Endothelial cell of umbilical vein (primary cell): ENCODE data around the gene SOX5. TPM values are rescaled to one million over a fixed set of nuclear protein-coding genes. Genes with fewer than 3 reads are reported as not detected.

Experiments
- BruUV-seq: library from RNA; stranded (reverse); fragments of 400-500 nt; replicated peaks from 2 replicates; lab custom pipeline; 2021; lab: Mats Ljungman, UMichigan
- CTCF ChIA-PET: fragments of 300-600, 350-600 bp; sonication (Branson Sonifier 250); formaldehyde crosslinking; loops from one replicate; lab custom pipeline; 2021; ENCODE audit warnings: antibody characterized with exemption, inconsistent platforms; lab: Charles Lee
- POLR2A ChIA-PET: fragments of 300-600, 350-600 bp; sonication (Branson Sonifier 250); formaldehyde crosslinking; loops from one replicate; lab custom pipeline; 2021; ENCODE audit warnings: antibody characterized with exemption, inconsistent platforms; lab: Charles Lee
- DNase-seq: peaks from one replicate; pipeline ENCODE4 v3.0.0-alpha.2; 2011; ENCODE audit warnings: low read depth, low spot score
- FAIRE-seq: peaks from 2 replicates; lab custom pipeline; 2011; peaks lifted over from hg19 to GRCh38; lab: Jason Lieb, UNC
- H2AFZ ChIP-seq: 2 replicates; pipeline ENCODE4 v1.6.0; 2012; ENCODE audit warnings: low read depth, low read length, control low read depth, inconsistent platforms
- H3K27ac ChIP-seq: 2 replicates; pipeline ENCODE4 v1.5.1; 2011; ENCODE audit warnings: low read depth, mild to moderate bottlenecking, control low read depth, low read length, moderate library complexity; ENCODE audit not compliant: insufficient read depth
- H3K27me3 ChIP-seq, 2 experiments: 2 replicates each; pipeline versions ENCODE4 v1.6.0 to v1.6.1; 2011; ENCODE audit warnings: low read length in 2 of 2, mixed read lengths in 1 of 2; ENCODE audit not compliant: control insufficient read depth in 2 of 2, insufficient read depth in 2 of 2
- H3K36me3 ChIP-seq, 2 experiments: 2 replicates in 1 of 2; 3 replicates in 1 of 2; pipeline ENCODE4 v1.5.1; 2011; ENCODE audit warnings: low read length in 2 of 2, mild to moderate bottlenecking in 1 of 2, moderate library complexity in 1 of 2; ENCODE audit not compliant: control insufficient read depth in 2 of 2, insufficient read depth in 2 of 2; ENCODE audit errors: extremely low read depth in 1 of 2
- H3K4me1 ChIP-seq: 3 replicates; pipeline ENCODE4 v1.5.1; 2011; ENCODE audit warnings: mild to moderate bottlenecking, low read length; ENCODE audit not compliant: control insufficient read depth, insufficient read depth; ENCODE audit errors: extremely low read depth
- H3K4me2 ChIP-seq: 2 replicates; pipeline ENCODE4 v1.6.1; 2011; ENCODE audit warnings: low read length, control low read depth, mixed read lengths; ENCODE audit not compliant: insufficient read depth
- H3K4me3 ChIP-seq, 3 experiments: fragments of 200-600 bp in 1 of 3; sonication (generic), shearing (Covaris generic) in 1 of 3; replicated peaks in 1 of 3; 2 replicates each; pipeline ENCODE4 v1.5.1; 2011 to 2016; ENCODE audit warnings: control low read depth in 3 of 3, low read length in 3 of 3, mild to moderate bottlenecking in 2 of 3, inconsistent platforms in 1 of 3, low read depth in 1 of 3, moderate library complexity in 1 of 3; ENCODE audit not compliant: insufficient read depth in 1 of 3
- H3K79me2 ChIP-seq: 2 replicates; pipeline ENCODE4 v1.6.0; 2012; ENCODE audit warnings: low read length, inconsistent platforms; ENCODE audit not compliant: control insufficient read depth, insufficient read depth
- H3K9ac ChIP-seq: replicated peaks from 2 replicates; pipeline ENCODE3; 2011; ENCODE audit warnings: low read length, control low read depth; ENCODE audit not compliant: insufficient read depth; ENCODE audit errors: extremely low read depth
- H3K9me1 ChIP-seq: replicated peaks from 3 replicates; pipeline ENCODE4 v1.6.0; 2011; ENCODE audit warnings: mild to moderate bottlenecking, low read length; ENCODE audit not compliant: control insufficient read depth, insufficient read depth; ENCODE audit errors: extremely low read depth
- H3K9me3 ChIP-seq: replicated peaks from 2 replicates; pipeline ENCODE4 v1.5.1; 2012; ENCODE audit warnings: low read length, inconsistent platforms; ENCODE audit not compliant: control insufficient read depth, insufficient read depth
- H4K20me1 ChIP-seq: replicated peaks from 2 replicates; pipeline ENCODE3; 2011; ENCODE audit warnings: mild to moderate bottlenecking, low read length; ENCODE audit not compliant: control insufficient read depth, insufficient read depth; ENCODE audit errors: extremely low read depth
- CTCF ChIP-seq, 2 donors: IDR thresholded peaks; 1 replicate in 1 of 2; 2 replicates in 1 of 2; pipeline ENCODE4 v1.5.1; 2011; ENCODE audit warnings: low read length in 2 of 2, mild to moderate bottlenecking in 2 of 2, moderate library complexity in 2 of 2, control low read depth in 1 of 2, inconsistent platforms in 1 of 2, low read depth in 1 of 2; ENCODE audit not compliant: insufficient read depth in 1 of 2; ENCODE audit errors: extremely low read depth in 1 of 2
- FOS ChIP-seq: IDR thresholded peaks from 2 replicates; pipeline ENCODE4 v1.6.1; 2011; ENCODE audit warnings: mild to moderate bottlenecking, low read length, moderate library complexity, borderline replicate concordance; ENCODE audit not compliant: insufficient read depth
- GATA2 ChIP-seq: IDR thresholded peaks from 2 replicates; pipeline ENCODE4 v1.7.0; 2011; ENCODE audit warnings: low read depth, mild to moderate bottlenecking, moderate library complexity, mixed read lengths, low read length; ENCODE audit not compliant: insufficient read length, insufficient read depth
- JUN ChIP-seq: IDR thresholded peaks from 2 replicates; pipeline ENCODE4 v1.6.1; 2011; ENCODE audit warnings: borderline replicate concordance, low read depth; ENCODE audit not compliant: insufficient read length, insufficient read depth
- MAX ChIP-seq: IDR thresholded peaks from 2 replicates; pipeline ENCODE4 v1.6.1; 2011; ENCODE audit not compliant: insufficient read depth, insufficient read length
- POLR2A ChIP-seq: IDR thresholded peaks from 2 replicates; pipeline ENCODE4 v1.6.1; 2012; ENCODE audit warnings: low read depth, mild to moderate bottlenecking, control low read depth, low read length
- POLR2AphosphoS5 ChIP-seq: IDR thresholded peaks from 2 replicates; pipeline ENCODE4 v1.6.1; 2012; ENCODE audit warnings: low read depth, mild to moderate bottlenecking, control low read depth, low read length, moderate library complexity; ENCODE audit not compliant: insufficient read depth
- dilution Hi-C: fragments of 300-500 bp; cut with MboI; formaldehyde crosslinking; loops from one replicate; pipeline ENCODE4 v1.15.0; 2019; ENCODE audit warnings: low sequenced_read_pairs; ENCODE audit not compliant: extremely low pct_ligation_motif_present
- intact Hi-C: fragments of 100-400 bp; cut with micrococcal nuclease; formaldehyde crosslinking; loops from one replicate; pipeline ENCODE4 v1.10.0; 2022
- polyA plus RNA-seq, 4 experiments: library from polyadenylated mRNA; depleted of rRNA in 3 of 4; stranded (reverse) in 3 of 4; unstranded in 1 of 4; fragments of >200 nt; gene quantifications; 2 replicates each; pipeline versions ENCODE4 v1.2.1 to v1.2.3, GENCODE V29; 2011 to 2012; ENCODE audit warnings: missing spikeins in 1 of 4
- total RNA-seq: library from RNA; stranded (reverse); gene quantifications from 2 replicates; pipeline ENCODE4 v1.2.3, GENCODE V29; 2021

Gene SOX5
- total and polyA plus RNA-seq, 2 donors (not counting 3 experiments of a cell fraction or from before 2014, with no cell fraction given): 0.63 to 3.5 TPM

GRCh38 chr12:23855813-23856212 is 93.7 kb downstream of the SOX5 start:
- Histone ChIP-seq H2AFZ (no peak overlapping the region), H3K27me3 (no peaks in the 10 kb centered on the region), H3K79me2 (no peaks in the 10 kb centered on the region), H3K4me1 (no peaks in the 10 kb centered on the region), H3K9me3 (no peaks in the 10 kb centered on the region), H4K20me1 (no peaks in the 10 kb centered on the region), H3K4me2 (no peak overlapping the region), H3K27ac (no peak overlapping the region), H3K9me1 (no peaks in the 10 kb centered on the region), H3K4me3 (no peak overlapping the region), H3K9ac (no peak overlapping the region), H3K36me3 (no peaks in the 10 kb centered on the region)
- dilution Hi-C loops (no loop called here), intact Hi-C loops (no loop called here)
- no peak for FAIRE-seq
- BruUV-seq: no TSS peak
- POLR2A ChIA-PET: no interaction called here
- TF ChIP-seq POLR2A (no peak), GATA2 (no peak), MAX (no peak), JUN (no peak), CTCF (IDR thresholded peaks at IDR 0.05; ENCODE audit: extremely low read depth in 1 of 2, insufficient read depth in 1 of 2, low read depth in 1 of 2, low read length in 2 of 2) (no peak), FOS (no peak), POLR2AphosphoS5 (no peak)
- DNase-seq: no peak
- CTCF ChIA-PET: interaction anchor here (0.9 kb wide), 1 partner anchor 41 kb away, joined by 3 read pairs; no protein-coding TSS in a partner anchor
